ENCODE results near the gene KRTAP5-3.
A peak's percentile ranks its signal among the peaks of the same experiment; 100 is the strongest.
"Not testable (repeated sequence)": the region's sequence is repeated elsewhere in the genome, so short reads cannot be mapped to it uniquely, and the experiment has no call there.

Gene KRTAP5-3

DNA sequence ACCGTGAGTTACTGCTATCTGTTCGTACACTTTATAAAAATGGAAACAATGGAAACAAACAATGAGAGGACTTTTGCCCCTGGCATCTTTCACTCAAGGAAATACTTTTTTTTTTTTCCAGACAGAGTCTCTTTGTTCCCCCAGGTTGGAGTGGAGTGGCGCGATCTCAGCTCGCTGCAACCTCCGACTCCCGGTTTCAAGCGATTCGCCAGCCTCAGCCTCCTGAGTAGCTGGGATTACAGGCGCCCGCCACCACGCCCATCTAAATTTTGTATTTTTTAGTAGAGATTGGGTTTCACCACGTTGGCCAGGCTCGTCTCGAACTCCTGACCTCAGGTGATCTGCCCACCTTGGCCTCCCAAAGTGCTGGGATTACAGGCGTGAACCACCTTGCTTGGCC lies 32.5 kb downstream of the KRTAP5-3 start:
- DNase-seq, result not testable (repeated sequence)

DNA sequence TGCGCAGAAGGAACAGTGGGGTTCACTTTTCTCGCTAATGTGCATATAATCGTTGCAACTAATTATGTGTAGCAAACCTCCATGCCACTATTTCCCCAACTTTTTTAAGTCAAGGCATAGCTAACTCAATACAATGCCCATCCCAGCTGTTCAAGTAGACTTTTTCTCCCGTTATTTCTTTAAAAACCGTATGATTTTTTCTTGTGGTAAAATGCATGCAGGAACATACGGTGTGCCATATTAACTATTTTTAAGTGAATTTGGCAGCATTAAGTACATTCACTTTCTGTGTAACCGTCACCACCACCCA lies 33.4 kb downstream of the KRTAP5-3 start:
- DNase-seq, result no peak

DNA sequence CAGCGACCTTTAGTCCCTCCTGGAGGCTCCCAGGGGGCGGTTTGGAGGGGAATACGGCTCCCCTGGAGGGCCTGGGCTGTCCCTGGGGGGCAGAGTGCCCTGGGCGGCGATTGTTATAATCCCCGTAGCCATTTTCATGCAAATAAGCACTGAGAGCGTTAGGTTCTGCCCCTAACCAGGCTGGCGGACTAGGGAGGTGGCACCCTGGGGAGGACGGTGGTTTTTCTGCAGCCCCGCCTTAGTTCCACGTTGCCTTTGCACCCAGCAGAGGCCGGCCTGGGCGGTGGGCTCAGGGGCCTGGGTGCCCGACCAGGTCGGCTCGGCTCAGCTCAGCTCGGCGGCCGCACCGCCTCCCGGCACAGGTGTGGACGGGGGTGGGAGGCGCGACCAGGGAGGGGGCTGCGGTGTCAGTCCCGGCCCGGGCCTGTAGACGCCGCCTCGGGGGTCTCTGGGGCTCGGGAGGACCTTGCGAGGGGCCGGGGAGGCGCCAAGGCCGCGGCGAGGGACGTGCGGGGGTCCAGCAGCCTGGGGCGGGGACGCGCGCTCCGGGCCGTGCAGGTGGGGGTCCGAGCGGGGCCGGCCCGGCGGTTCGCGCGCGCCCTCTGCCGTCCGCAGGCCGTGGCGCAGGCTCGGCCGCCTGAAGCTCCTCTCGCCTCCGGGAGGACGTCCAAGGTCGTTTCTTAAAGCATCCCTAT lies 33.9 kb downstream of the KRTAP5-3 start:
- DNase-seq, result peak; percentile 54

GRCh38 chr11:1573903-1574237 lies 34.4 kb downstream of the KRTAP5-3 start:
- no peak for DNase-seq

- DNase-seq, result no peak
Observed at GRCh38 chr11:1573077-1573902, 35.0 kb downstream of the KRTAP5-3 start.

GRCh38 chr11:1572197-1573076 lies 35.8 kb downstream of the KRTAP5-3 start, which contains the start of gene DUSP8:
Gene DUSP8, minus strand, starts transcription at chr11:1572271. Its CDS starts 6,445 bp downstream, at chr11:1565826.
- DNase-seq, result peak; percentile 92

GRCh38 chr11:1571760-1572196 lies 36.5 kb downstream of the KRTAP5-3 start:
- no peak for DNase-seq

- peak; percentile 33 for DNase-seq
Observed at GRCh38 chr11:1570896-1571759, 37.1 kb downstream of the KRTAP5-3 start.

- no peak for DNase-seq
Observed at GRCh38 chr11:1570531-1570895, 37.8 kb downstream of the KRTAP5-3 start.

DNA sequence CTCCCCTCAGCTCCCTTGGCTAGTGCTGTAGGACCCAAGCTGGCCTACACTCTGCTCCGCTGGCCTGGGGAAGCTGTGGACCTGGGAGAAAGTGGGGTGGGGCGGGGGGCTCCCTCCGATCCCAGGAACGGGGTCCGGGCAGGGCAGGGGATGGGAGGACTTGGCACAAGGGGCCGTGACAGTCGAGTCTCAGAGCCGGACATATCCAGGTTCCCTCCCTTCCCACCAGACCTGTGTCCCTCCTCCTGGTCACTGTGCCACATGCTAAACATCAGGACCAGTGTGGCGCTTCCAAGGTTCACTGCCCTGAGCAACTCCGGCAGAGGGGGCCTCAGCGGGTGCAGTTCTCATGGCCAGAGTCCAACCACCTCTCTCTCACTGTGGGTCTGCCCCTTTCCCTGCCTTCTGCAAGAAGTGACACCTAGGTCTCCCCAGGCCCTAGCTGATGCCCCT lies 38.2 kb downstream of the KRTAP5-3 start:
- DNase-seq, result no peak

- DNase-seq, result no peak
Observed at GRCh38 chr11:1569251-1569780, 38.9 kb downstream of the KRTAP5-3 start.

GRCh38 chr11:1568441-1568911 lies 39.8 kb downstream of the KRTAP5-3 start:
- peak; percentile 67 for DNase-seq

- DNase-seq, result no peak
Observed at GRCh38 chr11:1567721-1568100, 40.6 kb downstream of the KRTAP5-3 start.

DNA sequence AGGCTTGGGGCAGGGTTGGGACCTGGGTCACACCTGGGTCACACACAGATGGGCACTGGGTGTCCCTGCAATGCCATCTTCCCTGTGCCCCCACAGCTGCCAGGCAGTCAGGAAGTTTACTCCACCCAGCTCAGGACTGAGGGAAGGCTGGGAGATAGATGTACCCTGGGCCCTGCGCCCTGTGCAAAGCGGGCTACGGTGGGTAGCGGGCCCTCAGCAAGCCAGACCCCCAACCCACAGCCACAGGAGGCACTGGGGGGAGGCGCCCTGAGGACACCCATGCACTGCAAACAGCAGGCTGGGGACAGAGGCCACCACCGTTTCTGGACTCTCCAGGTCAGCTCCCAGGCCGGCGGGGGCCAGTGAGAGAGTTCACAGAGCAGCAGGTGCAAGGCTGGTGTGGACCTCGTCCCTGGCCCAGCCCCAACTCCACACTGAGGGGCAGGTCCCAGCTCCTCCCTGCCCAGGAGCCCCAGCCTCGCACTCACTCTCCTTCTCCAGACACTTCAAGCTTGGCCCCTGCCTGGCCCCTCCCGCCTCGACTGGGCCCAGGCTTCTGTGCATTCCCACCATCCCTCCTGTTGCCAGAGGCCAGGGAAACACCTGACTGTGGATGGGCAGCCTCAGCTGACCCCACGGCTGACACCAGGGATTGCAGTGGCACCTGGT lies 41.1 kb downstream of the KRTAP5-3 start:
- DNase-seq, result no peak

- DNase-seq, result no peak
Observed at GRCh38 chr11:1566381-1567051, 41.7 kb downstream of the KRTAP5-3 start.

- DNase-seq, result no peak
Observed at GRCh38 chr11:1565904-1566247, 42.4 kb downstream of the KRTAP5-3 start.

GRCh38 chr11:1565173-1565903 lies 42.9 kb downstream of the KRTAP5-3 start:
- DNase-seq, result no peak

DNA sequence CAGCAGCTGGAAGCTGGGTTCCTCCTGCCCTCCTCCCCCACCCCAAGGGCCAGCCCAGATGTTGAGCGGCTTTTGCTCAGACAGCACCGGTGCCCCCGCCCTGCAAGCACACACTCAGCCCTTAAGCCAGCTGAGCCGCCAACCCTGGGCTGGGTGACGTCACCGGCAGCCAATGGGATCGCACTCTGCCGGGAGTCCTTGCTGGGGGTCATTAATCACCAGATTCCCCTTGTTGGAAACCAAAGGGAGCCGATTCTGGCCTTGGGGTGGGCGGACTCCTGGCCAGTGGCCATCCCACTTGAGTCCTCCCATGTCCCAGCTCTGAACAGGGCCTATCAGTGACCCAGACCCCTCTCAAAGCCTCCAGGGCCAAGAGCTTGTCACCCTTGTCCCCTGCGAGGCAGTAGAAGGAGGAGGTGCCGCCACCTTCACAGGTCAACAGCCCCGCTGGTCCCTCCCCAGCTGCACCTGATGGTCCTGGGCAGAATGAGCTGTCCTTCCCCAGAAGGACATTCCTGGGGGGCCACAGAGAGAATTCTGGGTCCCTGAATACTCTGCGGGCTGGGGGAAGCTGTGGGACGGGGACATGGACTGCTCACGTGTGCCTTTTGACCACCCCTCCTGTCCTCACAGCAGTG lies 43.6 kb downstream of the KRTAP5-3 start:
- DNase-seq, result no peak

- no peak for DNase-seq
Observed at GRCh38 chr11:1563697-1564534, 44.3 kb downstream of the KRTAP5-3 start.

Measured in activated gamma-delta T cell treated with Interleukin-2 at 50 U/mL for 16 hours (primary cell).